Activated CD4-positive, alpha-beta T cell treated with anti-CD3 and anti-CD28 coated beads for 4 hours (primary cell): Measurements from ENCODE around the gene CCDC92B.
A peak's percentile ranks its signal among the peaks of the same experiment; 100 is the strongest.

Source experiments
- DNase-seq, 2 donors: peaks; one replicate each; pipeline ENCODE4 v3.0.0-alpha.2; 2020

The CCDC92B gene

DNA sequence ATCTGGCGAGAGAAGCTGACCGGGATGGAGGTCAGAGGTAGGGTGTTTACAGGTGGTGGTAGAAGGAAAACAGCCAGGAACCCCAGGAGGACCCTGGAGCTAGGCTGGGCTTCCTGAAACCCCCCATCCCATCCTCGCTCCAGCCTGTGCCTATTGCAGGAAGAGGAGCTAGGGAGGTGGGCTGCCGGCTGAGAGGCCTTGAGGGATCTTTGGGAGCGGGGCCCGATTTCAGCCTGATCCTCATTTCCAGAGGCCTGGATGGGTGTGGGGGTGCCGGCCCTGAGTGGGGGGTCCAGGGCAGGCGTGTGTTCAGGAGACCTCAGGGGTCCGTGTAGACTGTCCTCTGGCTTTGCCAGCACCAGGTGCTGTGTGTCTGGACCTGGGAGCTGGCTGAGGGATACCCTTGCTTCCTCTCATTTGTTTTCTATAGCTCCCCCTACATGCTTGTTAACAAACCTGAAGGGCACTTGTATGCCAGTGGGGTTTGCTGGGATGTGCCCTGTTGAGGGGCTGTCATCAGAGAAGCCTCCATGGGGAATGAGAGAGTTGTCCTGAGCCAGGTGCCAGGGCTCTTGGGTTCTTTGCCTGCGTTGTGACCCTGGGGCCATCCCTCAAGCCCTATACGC, 27.9 kb upstream of the CCDC92B start:
- no peak for DNase-seq

- DNase-seq = no peak
Observed at GRCh38 chr17:2776589-2777241, 27.3 kb upstream of the CCDC92B start.

DNA sequence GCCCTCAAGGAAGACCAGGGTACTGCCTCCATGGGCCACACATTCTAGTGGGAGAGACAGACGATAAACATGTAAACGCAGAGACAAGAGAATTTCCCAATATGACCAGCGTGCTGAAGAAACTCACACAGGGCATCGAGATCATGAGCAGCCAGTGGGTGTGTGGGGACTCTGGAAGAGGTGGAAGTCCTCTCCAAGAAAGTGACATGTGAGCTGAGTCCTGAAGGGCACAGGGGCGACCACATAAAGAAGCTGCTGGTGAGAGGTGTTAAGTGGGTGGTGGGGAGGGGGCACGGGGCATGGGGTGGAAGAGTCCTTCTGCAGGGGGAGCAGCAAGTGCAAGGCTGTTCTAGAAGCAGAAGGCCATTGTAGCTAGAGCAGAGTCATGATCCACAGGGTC, 25.8 kb upstream of the CCDC92B start:
- no peak for DNase-seq

- DNase-seq = no peak
Observed at GRCh38 chr17:2770129-2770528, 20.7 kb upstream of the CCDC92B start.

DNA sequence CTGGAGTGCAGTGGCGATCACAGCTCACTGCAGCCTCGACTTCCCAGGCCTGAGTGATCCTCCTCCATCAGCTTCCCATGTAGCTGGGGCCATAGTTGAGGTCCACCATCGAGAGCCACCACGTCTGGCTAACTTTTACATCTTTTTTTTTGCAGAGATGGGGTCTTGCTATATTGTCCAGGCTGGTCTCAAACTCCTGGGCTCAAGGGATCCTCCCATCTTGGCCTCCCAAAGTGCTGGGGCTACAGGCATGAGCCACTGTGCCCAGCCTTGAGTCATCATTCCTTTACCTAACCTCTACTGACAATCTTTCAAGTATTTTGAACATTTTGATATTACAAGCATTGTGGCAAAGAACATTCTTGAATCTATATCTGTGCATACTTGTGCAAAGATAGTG, 9.4 kb upstream of the CCDC92B start:
- no peak for DNase-seq

DNA sequence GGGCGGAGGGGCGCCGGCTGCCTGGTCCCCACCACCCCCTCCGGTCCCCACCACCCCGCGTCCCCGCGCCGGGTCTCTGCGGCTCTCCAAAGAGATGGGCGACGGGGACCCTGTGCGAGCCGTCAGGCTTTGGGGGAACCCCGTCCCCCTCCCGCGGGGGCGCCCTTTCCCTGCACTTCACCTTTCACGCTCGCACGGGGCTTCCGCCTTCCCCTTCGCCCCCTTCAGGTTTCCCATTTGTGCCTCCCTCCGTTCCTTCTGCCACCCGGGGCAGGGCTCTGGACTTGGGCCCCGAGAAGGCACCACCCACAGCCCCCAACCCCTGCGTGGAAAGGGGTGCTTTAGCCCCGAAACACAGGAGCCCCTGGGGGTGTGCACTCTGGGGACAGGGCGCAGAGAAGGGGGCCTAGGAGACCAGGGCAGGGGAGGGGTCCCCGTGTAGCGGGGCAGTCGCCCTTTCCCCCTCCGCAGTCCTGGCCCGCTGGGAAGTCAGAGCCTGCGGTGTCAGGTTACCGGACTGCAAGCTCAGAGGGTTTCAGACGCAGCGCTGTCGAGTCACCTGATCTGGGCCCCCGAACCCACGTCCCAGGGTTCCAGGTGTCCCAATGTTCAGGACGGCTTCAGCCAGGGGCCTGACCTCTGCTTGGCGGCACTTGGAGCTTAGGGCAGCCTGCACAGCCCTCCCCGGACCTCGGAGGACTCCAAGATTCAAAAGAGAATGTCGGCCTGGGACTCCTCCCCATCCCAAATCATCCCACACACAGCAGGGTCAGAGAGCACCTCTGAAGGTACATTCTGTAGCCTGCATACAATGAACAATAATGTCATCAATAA, 6.7 kb upstream of the CCDC92B start:
- no peak for DNase-seq

- no peak for DNase-seq
Observed at GRCh38 chr17:2751491-2751890, 2.0 kb upstream of the CCDC92B start.

- DNase-seq = no peak
Observed at GRCh38 chr17:2750721-2751120, 1.3 kb upstream of the CCDC92B start.

- DNase-seq = peak; percentile 66
Observed at GRCh38 chr17:2749784-2750181, 331 bp upstream of the CCDC92B start.

GRCh38 chr17:2745317-2746037, 4.0 kb downstream of the CCDC92B start:
- no peak for DNase-seq

DNA sequence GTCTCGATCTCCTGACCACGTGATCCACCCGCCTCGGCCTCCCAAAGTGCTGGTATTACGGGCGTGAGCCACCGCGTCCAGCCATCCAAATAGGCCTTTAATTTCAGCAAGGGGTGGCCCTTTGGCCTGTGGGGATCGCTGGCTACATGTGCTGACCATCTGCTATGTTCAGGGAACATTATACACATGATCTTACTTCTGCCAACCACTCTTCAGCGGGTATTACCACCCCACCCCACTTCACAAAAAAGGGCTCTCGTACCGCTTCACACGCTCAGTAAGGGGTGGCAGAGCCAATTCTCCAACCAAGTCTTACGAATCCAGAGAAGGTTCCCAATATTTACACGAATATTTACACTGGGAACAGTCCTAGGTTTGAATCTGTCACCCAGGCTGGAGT, 11.8 kb downstream of the CCDC92B start:
- DNase-seq = no peak

DNA sequence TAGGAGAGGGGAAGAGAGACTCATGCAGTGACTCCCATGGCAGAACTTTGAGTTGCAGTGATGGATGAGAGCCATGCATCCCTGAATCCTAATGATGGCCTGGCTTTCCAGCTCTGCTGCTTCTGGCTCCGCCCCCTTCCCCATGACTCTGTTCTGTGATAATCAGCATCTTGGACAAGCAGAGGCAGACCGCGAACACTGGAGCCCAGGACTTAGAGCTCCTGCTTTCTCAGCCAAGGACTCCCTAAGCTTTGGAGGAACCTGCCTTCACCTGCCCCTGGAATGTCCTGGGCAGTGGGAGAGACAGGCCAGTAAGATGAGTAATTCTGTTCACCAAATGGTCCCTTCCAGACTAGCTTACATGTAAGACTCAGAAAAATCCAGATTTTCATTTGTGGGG, 12.5 kb downstream of the CCDC92B start:
- no peak for DNase-seq

- no peak for DNase-seq
Observed at GRCh38 chr17:2735896-2736295, 13.6 kb downstream of the CCDC92B start.

DNA sequence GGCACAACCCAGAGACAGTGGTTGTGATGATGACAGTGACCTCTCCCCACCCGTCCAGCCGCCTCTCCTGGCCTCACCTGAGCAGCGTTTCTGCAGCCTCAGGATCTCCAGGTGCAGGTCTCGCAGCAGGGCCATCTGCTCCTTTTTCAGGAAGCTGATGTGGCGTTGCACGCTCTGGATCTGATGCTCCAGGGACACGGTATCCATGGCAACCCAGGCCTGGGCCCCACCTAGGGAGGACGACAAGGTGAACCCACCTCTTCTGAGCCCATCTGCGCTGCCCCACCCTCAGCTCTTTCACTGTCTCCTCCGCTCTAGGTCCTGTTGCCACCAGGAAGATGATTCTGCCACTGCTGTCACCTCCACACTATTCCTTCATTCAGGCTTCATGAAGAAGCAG, 14.5 kb downstream of the CCDC92B start:
- no peak for DNase-seq

DNA sequence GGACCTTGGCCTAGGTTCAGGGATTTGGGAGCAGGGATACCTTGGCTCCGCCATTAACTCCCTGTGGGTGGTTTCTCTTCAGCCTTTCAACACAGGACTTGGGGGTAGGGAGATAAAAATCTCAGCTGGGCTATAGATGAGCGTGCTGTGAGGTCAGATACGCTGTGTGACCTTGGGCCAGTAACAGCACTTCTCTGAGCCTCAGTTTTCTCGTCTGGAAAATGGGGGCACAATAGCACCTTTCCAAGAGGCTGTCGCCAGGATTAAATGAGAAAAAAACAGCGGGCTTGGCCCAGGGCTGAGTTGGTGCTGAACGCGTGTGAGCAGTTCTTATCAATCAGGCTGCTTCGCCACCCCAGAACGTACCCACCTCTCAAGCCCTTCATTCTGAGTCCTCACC, 17.6 kb downstream of the CCDC92B start:
- DNase-seq = no peak

GRCh38 chr17:2730764-2731353, 18.6 kb downstream of the CCDC92B start:
- no peak for DNase-seq

DNA sequence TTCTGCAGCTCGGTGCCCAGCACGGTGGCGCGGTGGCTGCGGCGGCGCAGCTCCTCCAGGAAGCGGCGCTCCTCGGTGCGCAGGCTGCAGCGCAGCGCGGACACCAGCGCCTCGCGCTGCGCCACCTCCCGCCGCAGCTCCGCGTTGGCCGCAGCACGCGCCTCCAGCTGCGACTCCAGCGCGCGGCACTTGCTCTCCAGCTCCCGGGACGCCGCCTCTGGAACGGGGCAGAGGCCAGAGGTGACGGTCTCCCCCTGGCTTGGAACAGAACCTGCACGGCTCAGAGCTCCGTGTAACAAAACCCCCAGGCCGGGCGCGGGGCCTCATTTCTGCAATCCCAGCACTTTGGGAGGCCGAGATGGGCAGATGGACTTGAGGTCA, 24.7 kb downstream of the CCDC92B start:
- DNase-seq = peak; percentile 38 to 49

- no peak for DNase-seq
Observed at GRCh38 chr17:2723997-2724783, 25.3 kb downstream of the CCDC92B start.

DNA sequence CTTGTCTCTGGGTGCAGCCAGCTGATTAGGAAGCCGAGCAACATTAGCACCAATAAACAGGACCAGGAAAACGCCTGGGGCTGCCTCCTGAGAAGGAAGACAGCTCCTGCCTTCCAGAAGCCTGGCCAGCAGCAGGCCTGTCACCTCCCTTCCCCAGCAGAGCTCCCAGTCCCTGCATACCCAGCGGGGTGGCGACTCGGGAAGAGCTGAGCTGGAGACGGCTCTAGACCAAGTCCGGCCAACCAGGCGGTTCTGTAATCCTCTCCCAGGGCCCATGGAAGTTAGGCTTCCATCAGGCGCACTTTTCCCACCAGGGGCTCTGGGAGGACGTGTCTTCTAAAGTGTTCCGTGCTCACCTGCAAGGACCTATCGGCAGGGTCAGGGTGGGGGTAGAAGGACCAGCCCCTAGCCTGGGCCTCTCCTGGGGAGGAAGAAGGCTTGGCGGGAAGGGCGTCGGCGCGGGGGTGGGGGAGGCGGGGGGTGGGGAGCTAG, 25.9 kb downstream of the CCDC92B start:
- DNase-seq = no peak

- no peak for DNase-seq
Observed at GRCh38 chr17:2722611-2723010, 26.8 kb downstream of the CCDC92B start.

DNA sequence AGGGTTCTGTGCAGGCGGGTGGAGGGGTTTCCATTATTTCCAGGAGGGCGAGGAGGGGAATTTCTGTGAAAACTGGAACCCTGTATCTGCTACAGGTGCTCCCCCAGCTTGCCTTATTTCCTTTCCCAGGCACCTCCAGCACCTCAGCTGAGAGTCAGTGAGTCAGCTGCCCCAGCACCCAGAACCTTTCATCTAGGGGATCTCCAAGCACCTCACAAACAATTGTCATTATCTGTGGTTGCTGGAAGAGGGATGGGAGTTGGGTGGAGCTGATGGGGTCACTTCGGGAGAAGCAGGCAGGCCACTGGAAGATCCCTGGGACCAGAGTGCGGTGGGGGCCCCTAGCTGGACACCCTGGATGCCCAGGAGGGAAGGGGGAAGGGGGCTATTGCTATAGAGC, 27.8 kb downstream of the CCDC92B start:
- no peak for DNase-seq

DNA sequence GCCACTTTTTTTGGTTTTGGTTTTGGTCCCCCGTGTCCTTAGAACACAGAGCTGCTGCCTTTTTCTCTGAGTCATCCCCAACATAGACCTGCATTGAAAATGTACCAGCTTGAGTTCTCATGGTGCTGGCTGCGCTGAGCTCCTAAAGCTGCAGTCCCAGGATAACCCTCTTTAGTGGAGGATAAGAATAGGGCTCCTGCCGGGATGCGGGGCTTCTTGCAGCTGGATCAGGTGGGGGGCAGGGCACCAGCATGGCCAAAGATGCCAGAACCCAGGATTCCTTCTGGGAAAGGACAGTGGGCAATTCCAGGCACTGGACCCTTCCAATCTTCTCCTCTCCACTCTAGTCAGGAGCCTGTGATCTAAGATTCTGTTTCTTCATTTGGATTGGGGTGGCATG, 29.6 kb downstream of the CCDC92B start:
- DNase-seq = no peak
